Measurements from ENCODE around the gene MLIP. TPM values are rescaled to one million over a fixed set of nuclear protein-coding genes. Genes with fewer than 3 reads are reported as not detected.
"Not testable (repeated sequence)": the region's sequence is repeated elsewhere in the genome, so short reads cannot be mapped to it uniquely, and the experiment has no call there.

The MLIP gene
- total RNA-seq, 3 donors from 2014 or later (not counting 1 experiment from before 2014, with no cell fraction given): not detected

GRCh38 chr6:54196905-54197304, 85.7 kb downstream of the MLIP start:
- H3K4me1 Mint-ChIP-seq: no peaks in the 10 kb centered on the region
- H3K4me3 Mint-ChIP-seq: no peak overlapping the region
- peaks cover 10 to 12% of the 10 kb centered on the region in 2 donors for H3K9me3 Mint-ChIP-seq
- DNase-seq (no peak), ATAC-seq (no peak)
- intact Hi-C loops (cut with micrococcal nuclease): no loop called here
- no peaks in the 10 kb centered on the region for H3K36me3 Mint-ChIP-seq
- 93% methylated on average over 3 of the region's 3 CpGs for WGBS (ENCODE audit: insufficient coverage)
- H3K36me3 ChIP-seq (ENCODE audit: control insufficient read depth, insufficient read depth, low read length): no peaks in the 10 kb centered on the region
- H3K27ac ChIP-seq (ENCODE audit: low read length): no peak overlapping the region
- no peaks in the 10 kb centered on the region for H3K4me1 ChIP-seq (ENCODE audit: control insufficient read depth, insufficient read depth, low read length)
- no peaks in the 10 kb centered on the region for H3K27me3 ChIP-seq (ENCODE audit: control insufficient read depth, insufficient read depth, low read length)
- H3K27me3 Mint-ChIP-seq (ENCODE audit: low read depth in 2 of 2): no peaks in the 10 kb centered on the region
- TF ChIP-seq, protein P1, sequence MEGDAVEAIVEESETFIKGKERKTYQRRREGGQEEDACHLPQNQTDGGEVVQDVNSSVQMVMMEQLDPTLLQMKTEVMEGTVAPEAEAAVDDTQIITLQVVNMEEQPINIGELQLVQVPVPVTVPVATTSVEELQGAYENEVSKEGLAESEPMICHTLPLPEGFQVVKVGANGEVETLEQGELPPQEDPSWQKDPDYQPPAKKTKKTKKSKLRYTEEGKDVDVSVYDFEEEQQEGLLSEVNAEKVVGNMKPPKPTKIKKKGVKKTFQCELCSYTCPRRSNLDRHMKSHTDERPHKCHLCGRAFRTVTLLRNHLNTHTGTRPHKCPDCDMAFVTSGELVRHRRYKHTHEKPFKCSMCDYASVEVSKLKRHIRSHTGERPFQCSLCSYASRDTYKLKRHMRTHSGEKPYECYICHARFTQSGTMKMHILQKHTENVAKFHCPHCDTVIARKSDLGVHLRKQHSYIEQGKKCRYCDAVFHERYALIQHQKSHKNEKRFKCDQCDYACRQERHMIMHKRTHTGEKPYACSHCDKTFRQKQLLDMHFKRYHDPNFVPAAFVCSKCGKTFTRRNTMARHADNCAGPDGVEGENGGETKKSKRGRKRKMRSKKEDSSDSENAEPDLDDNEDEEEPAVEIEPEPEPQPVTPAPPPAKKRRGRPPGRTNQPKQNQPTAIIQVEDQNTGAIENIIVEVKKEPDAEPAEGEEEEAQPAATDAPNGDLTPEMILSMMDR (IDR thresholded peaks at IDR 0.05): no peak
- H3K27ac Mint-ChIP-seq: no peak overlapping the region
- no peak overlapping the region for H3K4me3 ChIP-seq (ENCODE audit: low read length)
- H3K9me3 ChIP-seq (ENCODE audit: control insufficient read depth, insufficient read depth, low read length): no peaks in the 10 kb centered on the region

- H3K36me3 Mint-ChIP-seq: no peaks in the 10 kb centered on the region
- intact Hi-C loops (cut with micrococcal nuclease): no loop called here
- H3K27ac Mint-ChIP-seq: no peak overlapping the region
- no peaks in the 10 kb centered on the region for H3K4me1 Mint-ChIP-seq
- no peak overlapping the region for H3K4me3 ChIP-seq (ENCODE audit: low read length)
- H3K9me3 Mint-ChIP-seq: peaks cover 10 to 11% of the 10 kb centered on the region in 2 donors
- no peak for DNase-seq
- WGBS (ENCODE audit: insufficient coverage): 90% methylated on average over 3 of the region's 3 CpGs
- H3K27me3 Mint-ChIP-seq (ENCODE audit: low read depth in 2 of 2): no peaks in the 10 kb centered on the region
- no peak overlapping the region for H3K4me3 Mint-ChIP-seq
- H3K27ac ChIP-seq (ENCODE audit: low read length): no peak overlapping the region
- no peak for ATAC-seq
- no peaks in the 10 kb centered on the region for H3K36me3 ChIP-seq (ENCODE audit: control insufficient read depth, insufficient read depth, low read length)
- H3K27me3 ChIP-seq (ENCODE audit: control insufficient read depth, insufficient read depth, low read length): no peaks in the 10 kb centered on the region
- no peaks in the 10 kb centered on the region for H3K4me1 ChIP-seq (ENCODE audit: control insufficient read depth, insufficient read depth, low read length)
- H3K9me3 ChIP-seq (ENCODE audit: control insufficient read depth, insufficient read depth, low read length): no peaks in the 10 kb centered on the region
- TF ChIP-seq, protein P1 (IDR thresholded peaks at IDR 0.05): no peak
These were observed 86.9 kb downstream of the MLIP start for GRCh38 chr6:54198134-54198533.

DNA sequence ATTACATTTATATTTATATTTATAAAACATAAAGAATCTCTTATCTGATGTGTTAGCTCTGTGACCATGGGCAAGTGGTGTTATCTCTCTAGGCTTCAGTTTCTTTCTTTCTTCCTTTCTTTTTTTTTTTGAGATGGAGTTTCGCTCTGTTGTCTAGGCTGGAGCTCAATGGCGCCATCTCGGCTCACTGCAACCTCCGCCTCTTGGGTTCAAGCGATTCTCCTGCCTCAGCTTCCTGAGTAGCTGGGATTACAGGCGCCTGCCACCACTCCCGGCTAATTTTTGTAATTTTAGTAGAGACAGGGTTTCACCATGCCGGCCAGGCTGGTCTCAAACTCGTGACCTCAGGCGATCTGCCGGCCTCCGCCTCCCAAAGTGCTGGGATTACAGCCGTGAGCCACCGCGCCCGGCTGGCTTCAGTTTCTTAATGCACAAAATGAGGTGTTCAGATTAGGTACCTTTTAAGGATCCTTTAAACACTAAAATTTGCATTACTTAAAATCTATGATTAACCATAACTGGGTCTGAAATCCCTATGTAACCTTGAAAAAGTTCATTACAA, 92.3 kb downstream of the MLIP start:
- H3K36me3 ChIP-seq (ENCODE audit: control insufficient read depth, insufficient read depth, low read length); H3K9me3 ChIP-seq (ENCODE audit: control insufficient read depth, insufficient read depth, low read length); H3K27me3 ChIP-seq (ENCODE audit: control insufficient read depth, insufficient read depth, low read length); H3K36me3 Mint-ChIP-seq; H3K4me1 Mint-ChIP-seq; H3K4me3 ChIP-seq (ENCODE audit: low read length); intact Hi-C loops (cut with micrococcal nuclease); H3K4me3 Mint-ChIP-seq; H3K27ac ChIP-seq (ENCODE audit: low read length); H3K27me3 Mint-ChIP-seq (ENCODE audit: low read depth in 2 of 2); H3K9me3 Mint-ChIP-seq; ATAC-seq; DNase-seq; H3K4me1 ChIP-seq (ENCODE audit: control insufficient read depth, insufficient read depth, low read length); H3K27ac Mint-ChIP-seq: not testable (repeated sequence)
- WGBS (ENCODE audit: insufficient coverage): 94% methylated on average over 16 of the region's 16 CpGs

- Histone ChIP-seq H3K9me3 (ENCODE audit: control insufficient read depth, insufficient read depth, low read length) (no peaks in the 10 kb centered on the region), H3K36me3 (ENCODE audit: control insufficient read depth, insufficient read depth, low read length) (no peaks in the 10 kb centered on the region), H3K27me3 (ENCODE audit: control insufficient read depth, insufficient read depth, low read length) (no peaks in the 10 kb centered on the region), H3K4me3 (ENCODE audit: low read length) (no peak overlapping the region), H3K27ac (ENCODE audit: low read length) (no peak overlapping the region), H3K4me1 (ENCODE audit: control insufficient read depth, insufficient read depth, low read length) (no peaks in the 10 kb centered on the region)
- Mint-ChIP-seq H3K9me3 (peaks cover 0 to 5% of the 10 kb centered on the region in 2 donors), H3K4me1 (no peaks in the 10 kb centered on the region), H3K27ac (no peak overlapping the region), H3K27me3 (ENCODE audit: low read depth in 2 of 2) (no peaks in the 10 kb centered on the region), H3K4me3 (no peak overlapping the region), H3K36me3 (no peaks in the 10 kb centered on the region)
- intact Hi-C loops (cut with micrococcal nuclease): no loop called here
- DNase-seq: no peak
- WGBS (ENCODE audit: insufficient coverage): 58% methylated on average over 1 of the region's 2 CpGs
- TF ChIP-seq, protein P1 (IDR thresholded peaks at IDR 0.05): no peak
- no peak for ATAC-seq
These were observed 93.8 kb downstream of the MLIP start for GRCh38 chr6:54204921-54205591.
